Lung microvascular endothelial cell (primary cell): ENCODE measurements around the gene TEN1. TPM values are rescaled to one million over a fixed set of nuclear protein-coding genes. Genes with fewer than 3 reads are reported as not detected.
"Not testable (repeated sequence)": the region's sequence is repeated elsewhere in the genome, so short reads cannot be mapped to it uniquely, and the experiment has no call there.

Source experiments
- DNase-seq, 2 donors: peaks; one replicate each; pipeline versions ENCODE4 v3.0.0 to v3.0.0-alpha.2; 2010; ENCODE audit warnings: low read depth in 2 of 2
- total RNA-seq: library from RNA; depleted of rRNA; stranded (reverse); fragments of >200 nt; gene quantifications from 2 replicates; pipeline ENCODE4 v1.2.1, GENCODE V29; 2014

Gene TEN1
- total RNA-seq, 1 donor from 2014 or later = 16.1 TPM

GRCh38 chr17:76024353-76024752 lies 45.3 kb downstream of the TEN1 start:
- no peak for DNase-seq

GRCh38 chr17:76025294-76025693 lies 46.3 kb downstream of the TEN1 start:
- no peak for DNase-seq

GRCh38 chr17:76026714-76027158 lies 47.7 kb downstream of the TEN1 start:
- DNase-seq = no peak

- no peak for DNase-seq
Observed at GRCh38 chr17:76027159-76027839, 48.3 kb downstream of the TEN1 start, which contains the start of gene EVPL. TSS of gene EVPL (minus strand) at chr17:76027306. CDS start at chr17:76027198, 108 bp downstream.

GRCh38 chr17:76032073-76032779 lies 53.2 kb downstream of the TEN1 start:
- peak in 1 of 2 donors; percentile 28 for DNase-seq

GRCh38 chr17:76032780-76033108 lies 53.7 kb downstream of the TEN1 start:
- no peak for DNase-seq

- DNase-seq = no peak
Observed at GRCh38 chr17:76033139-76033538, 54.1 kb downstream of the TEN1 start.

GRCh38 chr17:76034428-76035350 lies 55.6 kb downstream of the TEN1 start:
- DNase-seq = no peak

- DNase-seq = no peak
Observed at GRCh38 chr17:76036497-76037261, 57.6 kb downstream of the TEN1 start.

GRCh38 chr17:76038050-76038449 lies 59.0 kb downstream of the TEN1 start:
- DNase-seq = no peak

- no peak for DNase-seq
Observed at GRCh38 chr17:76039121-76039520, 60.1 kb downstream of the TEN1 start.

GRCh38 chr17:76040376-76040775 lies 61.3 kb downstream of the TEN1 start:
- no peak for DNase-seq

- DNase-seq = not testable (repeated sequence)
Observed at GRCh38 chr17:76042868-76043267, 63.8 kb downstream of the TEN1 start.

- not testable (repeated sequence) for DNase-seq
Observed at GRCh38 chr17:76044475-76045007, 65.5 kb downstream of the TEN1 start.

- DNase-seq = no peak
Observed at GRCh38 chr17:76046064-76046463, 67.0 kb downstream of the TEN1 start.

GRCh38 chr17:76048025-76048605 lies 69.1 kb downstream of the TEN1 start:
- no peak for DNase-seq

- DNase-seq = peak in 1 of 2 donors; percentile 48
Observed at GRCh38 chr17:76048711-76049110, 69.7 kb downstream of the TEN1 start.

GRCh38 chr17:76049239-76049638 lies 70.2 kb downstream of the TEN1 start:
- no peak for DNase-seq

- DNase-seq = no peak
Observed at GRCh38 chr17:76049836-76050537, 70.9 kb downstream of the TEN1 start.
